UCSD-AML1 (cell line): ENCODE results near the gene NDUFS1.

Source experiments
- DNase-seq: peaks from one replicate; lab custom pipeline; 2025; ENCODE audit not compliant: unreplicated experiment; lab: John Stamatoyannopoulos, UW

The NDUFS1 gene

GRCh38 chr2:206069417-206069816 is 89.8 kb downstream of the NDUFS1 start:
- no peak for DNase-seq

- no peak for DNase-seq
Observed at GRCh38 chr2:206068207-206068606, 91.0 kb downstream of the NDUFS1 start.
